HCT116 (cell line): ENCODE data around the gene TSPAN8. TPM values are rescaled to one million over a fixed set of nuclear protein-coding genes. Genes with fewer than 3 reads are reported as not detected.

ENCODE experiments used
- ATAC-seq: fragments of 200-7000 bp; cut with Tn5 transposase; 2 replicates; pipeline ENCODE4 v1.9.1; 2020; ENCODE audit warnings: mild to moderate bottlenecking, moderate library complexity
- BruUV-seq: library from RNA; stranded (reverse); fragments of 400-500 nt; replicated peaks from 2 replicates; lab custom pipeline; 2021; lab: Mats Ljungman, UMichigan
- CTCF ChIA-PET: fragments of 300-600 bp; sonication (Branson Sonifier 250); formaldehyde crosslinking; loops from one replicate; lab custom pipeline; 2021; ENCODE audit warnings: antibody characterized with exemption; lab: Charles Lee
- POLR2A ChIA-PET: fragments of 300-600, 350-600 bp; sonication (Branson Sonifier 250); formaldehyde crosslinking; loops from one replicate; lab custom pipeline; 2021; ENCODE audit warnings: antibody characterized with exemption; lab: Charles Lee
- RAD21 ChIA-PET, 2 experiments: fragments of 300-600 bp; sonication (Branson Sonifier 250); formaldehyde crosslinking; loops; one replicate each; lab custom pipeline; 2023; ENCODE audit warnings: low total read pairs in 2 of 2; ENCODE audit not compliant: uncharacterized antibody in 2 of 2, unreplicated experiment in 2 of 2, low non-redundant PET in 1 of 2; lab: Charles Lee
- DNase-seq: peaks from one replicate; pipeline ENCODE4 v3.0.0-alpha.2; 2010; ENCODE audit warnings: low read depth, low spot score
- H2AFZ ChIP-seq: fragments of 200-600 bp; shearing (Covaris generic), sonication (generic); 2 replicates; pipeline ENCODE4 v1.6.1; 2017; ENCODE audit warnings: low read depth, mixed run types, mixed read lengths, antibody characterized with exemption, low read length; ENCODE audit not compliant: poor library complexity, severe bottlenecking
- H3K27ac ChIP-seq: 2 replicates; pipeline ENCODE4 v1.5.1; 2012; ENCODE audit warnings: low read depth, low read length
- H3K27me3 ChIP-seq: fragments of 200-600 bp; sonication (generic); 2 replicates; pipeline ENCODE4 v1.6.1; 2016; ENCODE audit warnings: mixed run types, low read length, mixed read lengths; ENCODE audit not compliant: insufficient read depth
- H3K36me3 ChIP-seq, 2 experiments: fragments of 200-500 bp in 1 of 2; fragments of 200-600 bp in 1 of 2; sonication (Bioruptor generic) in 1 of 2; sonication (generic) in 1 of 2; 2 replicates each; pipeline versions ENCODE4 v1.5.1 to v1.6.1; 2014 to 2016; ENCODE audit warnings: low read length in 2 of 2, inconsistent platforms in 1 of 2, mixed read lengths in 1 of 2, mixed run types in 1 of 2; ENCODE audit not compliant: insufficient read depth in 2 of 2, control insufficient read depth in 1 of 2
- H3K4me1 ChIP-seq, 2 experiments: fragments of 200-600 bp in 1 of 2; sonication (generic) in 1 of 2; 2 replicates each; pipeline versions ENCODE4 v1.5.1 to v1.6.1; 2012 to 2017; ENCODE audit warnings: low read length in 2 of 2, inconsistent platforms in 1 of 2, mild to moderate bottlenecking in 1 of 2, mixed read lengths in 1 of 2, mixed run types in 1 of 2, moderate library complexity in 1 of 2; ENCODE audit not compliant: insufficient read depth in 2 of 2, control insufficient read depth in 1 of 2
- H3K4me2 ChIP-seq: fragments of 200-600 bp; sonication (generic); 2 replicates; pipeline ENCODE4 v1.6.1; 2017; ENCODE audit warnings: mixed run types, low read length, mixed read lengths
- H3K4me3 ChIP-seq, 2 experiments: fragments of 200-600 bp in 1 of 2; sonication (generic) in 1 of 2; replicated peaks in 1 of 2; 2 replicates each; pipeline ENCODE4 v1.5.1; 2011 to 2016; ENCODE audit warnings: low read length in 2 of 2, control low read depth in 1 of 2, low read depth in 1 of 2, mild to moderate bottlenecking in 1 of 2, mixed read lengths in 1 of 2, mixed run types in 1 of 2
- H3K79me2 ChIP-seq: fragments of 200-600 bp; sonication (generic); 2 replicates; pipeline ENCODE4 v1.6.1; 2017; ENCODE audit warnings: mild to moderate bottlenecking, mixed run types, low read length, moderate library complexity, mixed read lengths; ENCODE audit not compliant: insufficient read depth
- H3K9ac ChIP-seq: fragments of 200-600 bp; sonication (generic); 2 replicates; pipeline ENCODE4 v1.6.1; 2016; ENCODE audit warnings: low read length, mixed read lengths
- H3K9me2 ChIP-seq: fragments of 200-600 bp; sonication (generic), shearing (Covaris generic); 2 replicates; pipeline ENCODE4 v1.6.1; 2017; ENCODE audit warnings: mixed run types, mild to moderate bottlenecking, moderate library complexity; ENCODE audit not compliant: insufficient read depth
- H3K9me3 ChIP-seq, 2 experiments: fragments of 200-500 bp in 1 of 2; fragments of 200-600 bp in 1 of 2; sonication (Bioruptor generic) in 1 of 2; sonication (generic) in 1 of 2; 2 replicates each; pipeline ENCODE4 v1.6.1; 2014 to 2017; ENCODE audit warnings: low read length in 2 of 2, mixed read lengths in 2 of 2, inconsistent platforms in 1 of 2, low read depth in 1 of 2, mild to moderate bottlenecking in 1 of 2, mixed run types in 1 of 2, moderate library complexity in 1 of 2; ENCODE audit not compliant: control insufficient read depth in 1 of 2, insufficient read depth in 1 of 2
- H4K20me1 ChIP-seq: fragments of 200-600 bp; sonication (generic), shearing (Covaris generic); 2 replicates; pipeline ENCODE4 v1.6.1; 2017; ENCODE audit warnings: mixed run types, mild to moderate bottlenecking, moderate library complexity; ENCODE audit not compliant: insufficient read depth
- ATF3 ChIP-seq: IDR thresholded peaks from 2 replicates; pipeline ENCODE4 v1.6.1; 2012
- CEBPB ChIP-seq: IDR thresholded peaks from 2 replicates; pipeline ENCODE4 v1.6.1; 2012; ENCODE audit warnings: low read depth
- EGR1 ChIP-seq: IDR thresholded peaks from 2 replicates; pipeline ENCODE4 v1.6.1; 2012; ENCODE audit warnings: low read depth
- ELF1 ChIP-seq: IDR thresholded peaks from 2 replicates; pipeline ENCODE4 v1.6.1; 2012; ENCODE audit warnings: low read depth, borderline replicate concordance
- FOSL1 ChIP-seq: IDR thresholded peaks from 2 replicates; pipeline ENCODE4 v1.6.1; 2012; ENCODE audit warnings: low read depth
- JUND ChIP-seq: IDR thresholded peaks from 2 replicates; pipeline ENCODE4 v1.6.1; 2012
- MAX ChIP-seq: IDR thresholded peaks from 2 replicates; pipeline ENCODE4 v1.6.1; 2012
- RAD21 ChIP-seq: IDR thresholded peaks from 2 replicates; pipeline ENCODE4 v1.6.1; 2012; ENCODE audit warnings: low read depth, mild to moderate bottlenecking
- REST ChIP-seq: IDR thresholded peaks from 2 replicates; pipeline ENCODE4 v1.6.1; 2012; ENCODE audit warnings: low read depth
- SRF ChIP-seq: IDR thresholded peaks from 2 replicates; pipeline ENCODE4 v1.6.1; 2012; ENCODE audit warnings: low read depth
- TCF7L2 ChIP-seq: IDR thresholded peaks from 2 replicates; pipeline ENCODE4 v1.7.0; 2011; ENCODE audit warnings: borderline replicate concordance, inconsistent platforms; ENCODE audit not compliant: insufficient read depth, insufficient read length; ENCODE audit errors: extremely low read depth
- ZFX ChIP-seq: fragments of 450-650 bp; IDR thresholded peaks from 2 replicates; pipeline ENCODE4 v1.6.1; 2017
- ZNF274 ChIP-seq: fragments of 200-500 bp; sonication (Bioruptor generic); IDR thresholded peaks from 2 replicates; pipeline ENCODE4 v1.6.1; 2014; ENCODE audit warnings: mild to moderate bottlenecking, low read depth, low read length, inconsistent platforms
- intact Hi-C: fragments of 100-400 bp; cut with micrococcal nuclease; formaldehyde crosslinking; loops from 2 replicates; pipeline ENCODE4 v1.10.0; 2022
- total RNA-seq: library from RNA; stranded (reverse); gene quantifications from one replicate; pipeline ENCODE4 v1.2.1, GENCODE V29; 2021; ENCODE audit not compliant: unreplicated experiment

Gene TSPAN8
- total RNA-seq, 1 experiment from 2014 or later: 0.76 TPM

- ChIA-PET CTCF (no interaction called here), RAD21 (no interaction called here), POLR2A (no interaction called here)
- no peaks in the 10 kb centered on the region for H4K20me1 ChIP-seq
- no peak for DNase-seq
- no peaks in the 10 kb centered on the region for H3K79me2 ChIP-seq
- no TSS peak for BruUV-seq
- no peak for ATAC-seq
- H3K9ac ChIP-seq: no peak overlapping the region
- no peak overlapping the region for H3K27ac ChIP-seq
- H3K9me2 ChIP-seq: no peaks in the 10 kb centered on the region
- intact Hi-C loops: no loop called here
- no peaks in the 10 kb centered on the region for H3K27me3 ChIP-seq
- no peak overlapping the region for H2AFZ ChIP-seq
- TF ChIP-seq TCF7L2 (no peak), EGR1 (no peak), MAX (no peak), SRF (no peak), JUND (no peak), FOSL1 (no peak), ELF1 (no peak), ATF3 (no peak)
- H3K4me1 ChIP-seq: no peaks in the 10 kb centered on the region
- no peaks in the 10 kb centered on the region for H3K9me3 ChIP-seq
- no peak overlapping the region for H3K4me3 ChIP-seq
- H3K36me3 ChIP-seq: no peaks in the 10 kb centered on the region
- H3K4me2 ChIP-seq: no peak overlapping the region
Observed at GRCh38 chr12:71159878-71160277, 2.1 kb upstream of the TSPAN8 start.

GRCh38 chr12:71159264-71159663, 1.5 kb upstream of the TSPAN8 start:
- RAD21 ChIA-PET: no interaction called here
- no peak for ATAC-seq
- no peaks in the 10 kb centered on the region for H3K9me3 ChIP-seq
- H3K27me3 ChIP-seq: no peaks in the 10 kb centered on the region
- TF ChIP-seq RAD21: no peak
- no peak for TF ChIP-seq ELF1
- TF ChIP-seq ZNF274: no peak
- no peak for TF ChIP-seq ZFX
- TF ChIP-seq CEBPB: no peak
- no peak for TF ChIP-seq REST
- no peaks in the 10 kb centered on the region for H3K79me2 ChIP-seq
- H2AFZ ChIP-seq: no peak overlapping the region
- POLR2A ChIA-PET: no interaction called here
- H3K4me3 ChIP-seq: no peak overlapping the region
- intact Hi-C loops: no loop called here
- H4K20me1 ChIP-seq: no peaks in the 10 kb centered on the region
- no TSS peak for BruUV-seq
- no peak overlapping the region for H3K9ac ChIP-seq
- no peaks in the 10 kb centered on the region for H3K36me3 ChIP-seq
- H3K4me2 ChIP-seq: no peak overlapping the region
- no peaks in the 10 kb centered on the region for H3K4me1 ChIP-seq
- CTCF ChIA-PET: no interaction called here
- no peak for DNase-seq
- no peaks in the 10 kb centered on the region for H3K9me2 ChIP-seq
- H3K27ac ChIP-seq: no peak overlapping the region
